GM19239 (cell line): ENCODE data around the gene RP9.

Experiments used
- DNase-seq: peaks from one replicate; pipeline ENCODE4 v3.0.0; 2011; ENCODE audit warnings: low spot score; ENCODE audit not compliant: insufficient read length
- FAIRE-seq: peaks from 2 replicates; lab custom pipeline; 2011; peaks lifted over from hg19 to GRCh38; lab: Jason Lieb, UNC

RP9 gene

DNA sequence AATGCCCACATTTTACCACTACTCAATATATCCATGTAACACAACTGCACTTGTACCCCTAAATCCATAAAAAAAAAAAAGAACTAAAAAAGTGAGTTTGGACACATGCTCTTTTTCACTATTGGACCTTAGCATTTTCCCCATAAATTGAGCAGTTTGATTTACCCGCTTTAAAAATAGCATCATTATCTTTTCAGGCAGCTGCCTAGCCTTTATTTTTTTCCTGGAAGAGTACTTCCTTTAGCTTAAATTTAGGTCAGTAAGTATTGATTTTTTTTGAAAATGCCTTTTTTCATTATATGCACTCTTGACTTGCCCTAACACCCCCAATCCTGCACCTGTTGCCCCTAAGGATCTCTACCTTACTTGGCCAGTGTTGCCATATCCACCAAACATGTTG lies 41.3 kb downstream of the RP9 start:
- FAIRE-seq (no peak), DNase-seq (no peak)

GRCh38 chr7:33066771-33067170 lies 42.4 kb downstream of the RP9 start:
- FAIRE-seq = no peak

DNA sequence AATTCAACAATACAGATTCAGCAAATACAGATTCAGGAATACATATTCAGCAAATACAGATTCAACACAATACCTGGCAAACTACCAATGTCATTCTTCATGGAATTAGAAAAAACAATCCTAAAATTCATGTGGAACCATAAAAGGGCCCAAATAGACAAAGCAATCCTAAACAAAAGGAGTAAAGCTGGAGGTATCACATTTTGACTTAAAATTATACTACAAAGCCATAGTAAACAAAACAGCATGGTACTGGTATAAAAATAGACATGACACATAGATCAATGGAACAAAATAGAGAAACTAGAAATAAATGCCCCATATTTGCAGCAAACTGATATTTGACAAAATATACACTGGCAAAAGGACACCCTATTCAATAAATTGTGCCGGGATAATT lies 43.2 kb downstream of the RP9 start:
- DNase-seq (no peak), FAIRE-seq (no peak)

More at GRCh38 chr7:33066771-33067170, 42.4 kb downstream of the RP9 start:
- DNase-seq = no peak

DNA sequence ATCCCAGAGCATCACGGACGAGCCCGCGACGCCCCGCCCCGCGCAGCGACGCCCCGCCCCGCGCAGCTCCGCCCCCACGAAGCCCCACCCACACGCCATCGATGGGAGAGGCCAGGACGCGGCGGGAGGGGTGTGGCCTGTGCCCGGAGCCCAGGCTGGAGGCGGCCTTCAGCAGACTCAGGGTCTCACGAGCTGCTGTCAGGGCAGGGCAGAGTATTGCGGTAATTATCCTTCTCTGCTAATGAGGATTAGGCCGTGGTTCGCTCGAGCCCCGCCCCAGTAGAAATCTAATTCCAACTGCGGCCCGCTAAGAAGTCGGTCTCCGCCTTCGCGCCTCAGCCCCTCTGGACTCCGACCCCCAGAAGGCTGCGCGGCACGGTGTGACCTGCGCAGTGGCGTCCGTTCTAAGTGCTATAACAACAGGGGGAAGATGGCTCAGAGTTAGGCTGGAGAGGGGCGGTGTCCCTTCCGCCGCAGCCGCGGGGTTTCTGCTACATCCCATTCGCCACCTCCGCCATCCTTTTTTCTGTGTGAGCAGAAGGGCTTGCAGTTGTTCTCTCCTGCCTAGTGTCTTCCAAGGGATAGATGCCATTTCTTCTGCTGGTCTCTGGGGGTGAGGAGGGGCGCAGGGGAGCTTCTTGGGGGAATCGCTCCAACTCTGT lies 46.3 kb downstream of the RP9 start:
- DNase-seq = peak; percentile 78
- FAIRE-seq = peak; percentile 94

DNA sequence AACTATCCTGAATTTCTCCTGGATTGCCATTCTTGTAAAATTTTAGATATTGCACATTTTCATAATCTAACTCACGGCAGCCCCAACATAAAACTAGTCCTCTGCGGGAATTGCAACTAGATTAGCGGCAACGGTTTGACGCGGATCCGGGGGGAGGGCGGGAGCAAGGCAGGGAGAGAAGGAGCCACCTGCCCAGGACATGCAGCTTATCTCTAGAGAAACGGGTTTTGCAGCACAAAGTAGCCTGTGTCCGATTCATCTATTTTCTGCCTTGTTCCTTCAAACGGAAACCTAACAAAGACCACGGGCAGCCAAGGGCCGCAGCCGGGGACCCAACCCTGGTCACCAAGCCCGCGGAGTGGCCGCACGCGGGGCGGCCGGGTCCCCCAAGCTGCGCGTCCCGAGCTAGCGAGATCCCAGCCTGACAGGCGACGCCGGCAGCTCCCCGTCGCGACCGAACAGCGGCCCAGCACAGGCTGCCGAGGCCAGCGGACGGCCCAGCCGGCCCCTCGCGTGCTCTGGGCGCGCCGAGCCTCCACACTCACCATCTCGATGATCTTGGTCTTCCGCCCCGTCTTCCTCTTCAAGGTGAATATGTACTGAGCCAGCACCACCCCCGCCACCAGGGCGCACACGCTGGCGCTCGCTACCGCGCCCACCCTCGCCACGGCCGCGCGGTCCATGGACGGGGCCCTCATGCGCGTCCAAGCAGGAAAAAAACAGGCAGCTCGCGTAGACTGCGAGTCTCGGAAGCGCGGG lies 47.0 kb downstream of the RP9 start, which contains the start of gene NT5C3A:
TSS of gene NT5C3A (minus strand) at position 754 of the 759 bp plus-strand sequence. CDS start at position 683, 71 bp downstream.
- FAIRE-seq (peak; percentile 33), DNase-seq (peak; percentile 13)

GRCh38 chr7:33061282-33061937 lies 47.8 kb downstream of the RP9 start:
- no peak for FAIRE-seq
- no peak for DNase-seq

DNA sequence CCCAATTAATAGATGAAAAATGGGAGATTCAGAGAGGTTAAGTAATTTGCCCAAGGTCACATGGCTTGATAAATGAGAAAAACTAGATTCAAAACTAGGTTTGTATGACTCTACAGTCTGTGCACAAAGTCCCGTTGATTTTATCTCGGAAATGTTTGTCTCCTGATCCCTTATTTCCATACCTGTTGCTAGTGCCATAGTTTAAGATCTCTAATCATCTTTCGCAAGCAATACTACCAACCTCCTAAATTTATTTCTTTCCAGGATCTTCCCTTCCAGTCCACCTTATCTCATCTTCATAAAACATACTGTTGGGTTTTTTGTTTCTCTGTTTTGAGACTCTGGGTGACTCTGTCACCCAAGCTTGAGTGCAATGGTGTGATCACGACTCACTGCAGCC lies 49.6 kb downstream of the RP9 start:
- FAIRE-seq (no peak), DNase-seq (no peak)

DNA sequence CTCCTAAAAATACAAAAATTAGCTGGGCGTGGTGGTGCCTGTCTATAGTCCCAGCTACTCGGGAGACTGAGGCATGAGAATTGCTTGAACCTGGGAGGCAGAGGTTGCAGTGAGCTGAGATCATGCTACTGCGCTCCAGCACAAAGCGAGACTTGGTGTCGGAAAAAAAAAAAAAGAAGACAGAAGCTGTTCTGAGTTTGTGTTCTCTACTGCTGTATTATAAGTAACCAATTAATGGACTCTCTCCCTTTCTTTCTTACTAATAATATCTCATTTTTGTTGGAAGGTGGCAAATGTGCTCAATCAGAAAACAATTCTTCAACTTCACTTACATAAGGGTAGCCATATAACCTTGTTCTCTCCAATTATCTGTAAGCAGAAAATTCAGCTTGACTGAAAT lies 54.0 kb downstream of the RP9 start:
- DNase-seq (no peak), FAIRE-seq (no peak)

DNA sequence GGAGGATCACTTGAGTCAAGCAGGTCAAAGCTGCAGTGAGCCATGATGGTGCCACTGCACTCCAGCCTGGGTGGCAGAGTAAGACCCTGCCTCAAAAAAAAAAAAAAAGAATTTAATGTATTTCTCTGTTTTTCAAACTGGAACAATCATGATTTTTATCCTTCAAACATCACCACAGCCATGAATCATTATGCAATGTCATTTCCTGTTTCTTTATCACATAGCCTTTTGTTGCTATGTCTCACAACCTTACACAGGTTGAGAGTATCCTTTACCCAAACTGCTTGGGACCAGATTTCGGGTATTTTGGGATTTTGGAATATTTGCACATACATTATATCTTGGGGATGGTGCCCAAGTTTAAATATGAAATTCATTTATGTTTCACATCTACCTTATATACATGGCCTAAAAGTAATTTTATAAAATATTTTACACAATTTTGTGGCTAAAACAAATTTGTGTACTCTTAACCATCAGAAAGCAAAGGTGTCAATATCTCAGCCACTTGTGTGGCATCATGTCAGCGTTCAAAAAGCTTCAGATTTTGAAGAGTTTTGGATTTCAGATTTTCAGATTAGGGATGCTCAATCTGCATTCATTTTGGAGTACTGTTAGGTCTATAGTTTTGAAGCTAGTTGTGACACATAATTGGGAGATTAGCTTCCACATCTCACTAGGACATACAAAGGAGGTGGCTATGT lies 54.8 kb downstream of the RP9 start:
- FAIRE-seq = no peak
- no peak for DNase-seq

DNA sequence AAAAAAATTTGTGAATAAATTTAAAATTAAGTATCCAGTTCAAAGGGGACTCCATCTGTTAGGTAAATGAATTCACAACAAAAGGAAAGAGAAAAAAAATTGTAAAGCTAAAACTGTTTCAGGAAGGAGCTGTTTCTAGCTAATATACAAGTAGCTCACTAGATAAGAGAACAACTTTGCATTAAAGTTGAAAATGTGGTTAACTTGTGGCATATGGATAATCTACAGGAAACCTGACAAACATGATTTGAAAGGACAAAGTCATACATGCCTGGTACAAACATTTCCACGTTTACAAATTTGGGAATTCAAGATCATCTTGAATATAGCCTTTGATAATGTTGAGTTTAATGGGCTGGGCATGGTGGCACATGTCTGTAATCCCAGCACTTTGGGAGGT lies 55.5 kb downstream of the RP9 start:
- FAIRE-seq (no peak), DNase-seq (no peak)

DNA sequence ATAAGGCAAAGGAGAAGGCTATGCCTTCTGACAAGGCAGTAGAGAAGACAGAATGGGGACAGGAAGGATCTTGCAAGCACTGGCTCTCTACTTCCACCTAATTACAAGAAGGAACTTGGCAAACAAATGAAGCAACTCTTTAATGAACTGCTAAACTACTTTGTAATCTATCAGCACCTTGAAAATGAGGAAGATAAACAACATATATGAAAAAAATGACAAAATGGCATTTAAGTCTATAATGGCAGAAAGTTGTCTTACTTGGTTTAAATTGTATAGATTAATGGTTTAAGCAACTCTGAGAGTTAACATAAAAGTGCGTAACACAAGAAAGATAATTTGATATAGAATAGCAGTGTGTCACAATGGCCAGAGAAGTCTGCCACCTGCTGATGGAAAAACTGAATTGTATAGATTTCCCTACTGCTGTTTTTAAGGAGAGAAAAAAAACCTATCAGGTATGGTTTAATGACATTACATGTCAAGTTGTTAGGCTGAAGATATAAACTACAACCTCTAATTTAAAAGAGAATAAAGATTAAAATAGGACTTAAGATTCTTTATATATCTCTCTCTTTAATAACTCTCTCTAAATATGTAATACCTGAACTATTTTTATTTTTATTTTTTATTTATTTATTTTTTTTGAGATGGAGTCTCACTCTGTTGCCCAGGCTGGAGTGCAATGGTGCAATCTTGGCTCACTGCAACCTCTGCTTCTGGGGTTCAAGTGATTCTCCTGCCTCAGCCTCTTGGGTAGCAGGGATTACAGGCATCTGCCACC lies 58.5 kb downstream of the RP9 start:
- DNase-seq = no peak
- peak; percentile 62 for FAIRE-seq

DNA sequence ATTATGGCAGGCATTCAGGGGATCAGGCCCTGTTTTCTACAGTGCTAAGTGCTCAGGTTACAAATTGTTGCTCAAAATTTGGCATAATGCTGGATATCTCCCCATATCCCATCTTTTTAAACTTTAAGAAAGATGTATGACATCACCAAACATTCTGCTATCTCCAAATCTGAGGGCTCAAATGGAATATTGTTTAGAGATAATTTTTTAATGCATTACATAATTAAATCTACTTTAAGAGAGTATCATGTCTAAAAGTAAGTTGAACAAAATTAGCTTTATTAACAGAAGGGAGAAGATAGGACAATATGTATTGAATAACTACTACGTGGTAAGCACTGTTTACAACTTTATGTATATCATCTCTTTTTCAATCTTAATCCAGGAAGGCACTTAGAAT lies 60.5 kb downstream of the RP9 start:
- no peak for FAIRE-seq
- no peak for DNase-seq

DNA sequence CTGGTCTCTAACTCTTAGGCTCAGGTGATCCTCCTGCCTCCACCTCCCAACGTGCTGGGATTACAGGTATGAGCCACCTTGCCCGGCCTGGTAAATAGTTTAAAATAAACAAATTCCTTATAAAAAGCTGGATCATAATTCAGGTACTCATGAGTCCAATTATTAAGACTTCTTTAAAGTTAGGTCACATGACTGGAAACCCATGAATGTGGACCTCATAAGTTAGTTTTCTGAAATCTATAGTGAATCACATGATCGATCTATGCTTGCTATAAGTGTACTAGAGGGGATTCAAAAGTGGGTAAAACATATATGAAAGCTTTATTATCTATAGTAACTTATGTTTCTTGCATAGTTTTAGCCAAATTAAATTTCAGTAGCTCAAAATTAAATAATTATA lies 60.9 kb downstream of the RP9 start:
- no peak for DNase-seq
- no peak for FAIRE-seq

DNA sequence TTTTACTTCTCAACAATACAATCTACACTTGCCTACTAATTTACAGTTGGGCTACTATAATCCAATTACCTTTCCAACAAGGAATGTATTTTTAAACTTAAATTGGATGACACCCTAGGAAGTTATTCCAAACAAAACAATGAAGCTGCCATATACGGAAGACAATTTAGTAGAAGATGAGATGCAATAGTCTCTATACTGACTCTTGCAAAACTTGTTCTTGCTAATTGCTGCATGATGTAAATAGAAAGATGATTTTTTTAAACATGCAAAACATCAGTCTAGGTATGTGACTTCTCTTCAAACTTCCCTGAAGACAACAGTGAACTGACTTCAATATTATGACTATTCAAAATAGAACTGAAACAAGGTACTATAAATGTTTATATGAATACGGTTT lies 64.2 kb downstream of the RP9 start:
- DNase-seq = no peak
- FAIRE-seq = peak; percentile 45
